Ishikawa (cell line): ENCODE data around the gene MTO1.

Source experiments
- CEBPB ChIP-seq: IDR thresholded peaks from 2 replicates; pipeline ENCODE4 v1.6.1; 2012
- CREB1 ChIP-seq: IDR thresholded peaks from 2 replicates; pipeline ENCODE4 v1.6.1; 2012; ENCODE audit warnings: low read depth
- EGR1 ChIP-seq: IDR thresholded peaks from 2 replicates; pipeline ENCODE4 v1.6.1; 2012
- EP300 ChIP-seq: IDR thresholded peaks from 2 replicates; pipeline ENCODE4 v1.6.1; 2012; ENCODE audit warnings: borderline replicate concordance
- RAD21 ChIP-seq: IDR thresholded peaks from 2 replicates; pipeline ENCODE4 v1.6.1; 2012; ENCODE audit warnings: low read depth
- TAF1 ChIP-seq: IDR thresholded peaks from 2 replicates; pipeline ENCODE4 v1.6.1; 2012; ENCODE audit warnings: low read depth, mild to moderate bottlenecking
- YY1 ChIP-seq: IDR thresholded peaks from 2 replicates; pipeline ENCODE4 v1.6.1; 2012; ENCODE audit warnings: low read depth
- TF ChIP-seq, protein P1 (sequence below): IDR thresholded peaks from 2 replicates; pipeline ENCODE4 v1.6.1; 2012; ENCODE audit warnings: low read depth, mild to moderate bottlenecking

DNA sequence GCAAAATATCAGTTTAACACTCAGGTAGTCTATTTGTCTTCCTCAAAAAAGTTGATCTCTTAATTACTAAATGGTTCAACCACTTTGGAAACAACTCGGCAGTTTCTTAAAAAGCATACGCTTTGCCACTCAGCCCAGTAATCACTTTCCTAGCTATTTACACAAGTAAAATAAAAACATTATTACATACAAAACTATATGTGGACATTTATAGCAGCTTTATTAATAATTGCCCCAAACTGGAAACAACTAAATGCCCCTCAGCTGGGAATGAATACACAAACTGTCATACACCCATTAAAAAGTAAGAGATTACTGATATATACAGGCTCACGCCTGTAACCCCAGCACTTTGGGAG, 51.9 kb downstream of the MTO1 start:
- TF ChIP-seq CEBPB (no peak), YY1 (no peak), EP300 (no peak), EGR1 (no peak), TAF1 (no peak), CREB1 (no peak), RAD21 (no peak)
- TF ChIP-seq, protein P1, sequence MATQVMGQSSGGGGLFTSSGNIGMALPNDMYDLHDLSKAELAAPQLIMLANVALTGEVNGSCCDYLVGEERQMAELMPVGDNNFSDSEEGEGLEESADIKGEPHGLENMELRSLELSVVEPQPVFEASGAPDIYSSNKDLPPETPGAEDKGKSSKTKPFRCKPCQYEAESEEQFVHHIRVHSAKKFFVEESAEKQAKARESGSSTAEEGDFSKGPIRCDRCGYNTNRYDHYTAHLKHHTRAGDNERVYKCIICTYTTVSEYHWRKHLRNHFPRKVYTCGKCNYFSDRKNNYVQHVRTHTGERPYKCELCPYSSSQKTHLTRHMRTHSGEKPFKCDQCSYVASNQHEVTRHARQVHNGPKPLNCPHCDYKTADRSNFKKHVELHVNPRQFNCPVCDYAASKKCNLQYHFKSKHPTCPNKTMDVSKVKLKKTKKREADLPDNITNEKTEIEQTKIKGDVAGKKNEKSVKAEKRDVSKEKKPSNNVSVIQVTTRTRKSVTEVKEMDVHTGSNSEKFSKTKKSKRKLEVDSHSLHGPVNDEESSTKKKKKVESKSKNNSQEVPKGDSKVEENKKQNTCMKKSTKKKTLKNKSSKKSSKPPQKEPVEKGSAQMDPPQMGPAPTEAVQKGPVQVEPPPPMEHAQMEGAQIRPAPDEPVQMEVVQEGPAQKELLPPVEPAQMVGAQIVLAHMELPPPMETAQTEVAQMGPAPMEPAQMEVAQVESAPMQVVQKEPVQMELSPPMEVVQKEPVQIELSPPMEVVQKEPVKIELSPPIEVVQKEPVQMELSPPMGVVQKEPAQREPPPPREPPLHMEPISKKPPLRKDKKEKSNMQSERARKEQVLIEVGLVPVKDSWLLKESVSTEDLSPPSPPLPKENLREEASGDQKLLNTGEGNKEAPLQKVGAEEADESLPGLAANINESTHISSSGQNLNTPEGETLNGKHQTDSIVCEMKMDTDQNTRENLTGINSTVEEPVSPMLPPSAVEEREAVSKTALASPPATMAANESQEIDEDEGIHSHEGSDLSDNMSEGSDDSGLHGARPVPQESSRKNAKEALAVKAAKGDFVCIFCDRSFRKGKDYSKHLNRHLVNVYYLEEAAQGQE = no peak
